ENCODE measurements around the gene PECR.

The PECR gene

DNA sequence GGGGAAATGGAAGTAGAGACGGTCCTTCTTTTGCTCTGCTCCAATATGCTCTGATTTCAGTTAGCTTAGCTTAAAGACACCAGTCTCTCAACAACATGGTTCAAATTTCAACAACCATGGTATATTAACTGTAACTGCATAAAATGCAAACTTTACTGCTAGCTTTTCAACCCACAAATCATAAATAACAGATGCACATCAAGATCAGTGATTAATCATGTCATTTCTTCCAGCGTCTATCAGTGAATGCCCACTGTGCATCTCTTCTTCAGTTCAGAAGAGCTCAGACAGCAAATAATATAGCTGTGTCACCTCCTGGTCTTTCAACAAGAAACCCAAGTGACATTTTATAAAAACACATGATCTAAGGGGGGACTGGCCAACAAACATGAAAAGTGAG is 12.6 kb downstream of the PECR start:
- DNase-seq: no peak

DNA sequence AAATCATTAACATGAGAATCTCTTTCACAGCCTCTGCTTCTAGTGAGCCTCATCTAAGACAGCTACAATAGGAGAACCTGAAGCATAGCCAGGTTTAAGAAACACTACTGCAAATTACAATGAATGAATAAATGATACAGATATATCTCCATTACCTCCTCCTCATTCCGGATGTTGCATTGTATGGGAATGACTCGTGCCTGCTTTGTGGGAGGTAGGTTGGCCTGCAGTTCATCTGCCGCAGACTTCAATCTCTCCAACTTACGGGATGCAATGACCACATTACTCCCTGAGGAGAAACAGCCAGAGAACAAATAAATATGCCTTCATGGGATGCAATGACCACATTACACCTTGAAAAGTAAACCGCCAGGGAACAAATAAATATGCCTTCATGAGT is 15.4 kb downstream of the PECR start:
- no peak for DNase-seq

GRCh38 chr2:216064665-216065064 is 16.9 kb downstream of the PECR start:
- no peak for DNase-seq

GRCh38 chr2:216064014-216064630 is 17.5 kb downstream of the PECR start:
- DNase-seq: no peak

GRCh38 chr2:216059233-216059834 is 22.3 kb downstream of the PECR start:
- DNase-seq: no peak

DNA sequence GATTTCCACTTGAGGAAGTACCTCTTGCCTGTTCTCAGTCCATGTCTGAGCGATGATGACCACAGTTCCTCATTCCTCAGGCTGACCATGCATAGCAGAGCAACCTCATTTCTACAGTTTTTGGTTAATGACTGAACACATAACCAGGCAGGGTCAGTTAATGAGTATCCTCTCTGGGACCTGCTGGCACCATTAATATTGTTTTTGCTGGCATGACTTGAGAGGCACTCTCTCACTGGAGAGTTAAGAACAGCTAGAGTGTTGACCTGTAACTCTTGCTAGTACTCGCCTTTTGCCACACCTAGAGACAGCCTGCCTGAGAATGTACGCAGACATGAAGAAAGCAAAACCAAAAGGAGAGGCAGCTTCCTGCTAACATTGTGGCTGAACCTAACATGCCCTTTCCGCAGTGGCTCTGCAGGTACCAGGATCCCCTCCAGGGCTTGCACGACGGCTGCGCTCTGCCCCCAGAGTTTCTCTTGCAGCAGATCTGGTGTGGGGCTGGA is 23.9 kb downstream of the PECR start:
- peak; percentile 57 for DNase-seq

- DNase-seq: no peak
Measured at GRCh38 chr2:216056739-216057138, 24.9 kb downstream of the PECR start.

- DNase-seq: no peak
Measured at GRCh38 chr2:216055680-216056079, 25.9 kb downstream of the PECR start.

- no peak for DNase-seq
Measured at GRCh38 chr2:216052420-216052819, 29.2 kb downstream of the PECR start.

DNA sequence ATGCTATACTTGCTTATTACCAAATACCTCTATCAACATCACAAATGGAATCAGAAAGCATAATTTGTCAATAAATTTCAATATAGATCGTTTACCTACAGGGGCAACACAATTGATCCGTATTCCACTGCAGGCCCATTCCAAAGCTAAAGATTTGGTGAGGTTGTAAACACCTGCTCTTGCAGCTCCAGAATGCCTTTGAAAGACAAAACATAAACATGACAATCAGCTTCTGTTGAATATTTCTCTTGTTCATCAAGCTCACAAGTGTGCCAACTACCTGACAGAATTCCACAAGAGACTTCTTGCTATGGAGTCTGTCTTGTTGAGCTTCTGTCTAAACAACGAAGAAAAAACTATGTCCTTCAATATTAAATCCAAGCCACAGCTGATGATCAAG is 30.3 kb downstream of the PECR start:
- no peak for DNase-seq

- DNase-seq: no peak
Measured at GRCh38 chr2:216049452-216049851, 32.2 kb downstream of the PECR start.

GRCh38 chr2:216047397-216047796 is 34.2 kb downstream of the PECR start:
- no peak for DNase-seq

GRCh38 chr2:216044883-216045486 is 36.6 kb downstream of the PECR start:
- DNase-seq: no peak

- no peak for DNase-seq
Measured at GRCh38 chr2:216043949-216044348, 37.7 kb downstream of the PECR start.

DNA sequence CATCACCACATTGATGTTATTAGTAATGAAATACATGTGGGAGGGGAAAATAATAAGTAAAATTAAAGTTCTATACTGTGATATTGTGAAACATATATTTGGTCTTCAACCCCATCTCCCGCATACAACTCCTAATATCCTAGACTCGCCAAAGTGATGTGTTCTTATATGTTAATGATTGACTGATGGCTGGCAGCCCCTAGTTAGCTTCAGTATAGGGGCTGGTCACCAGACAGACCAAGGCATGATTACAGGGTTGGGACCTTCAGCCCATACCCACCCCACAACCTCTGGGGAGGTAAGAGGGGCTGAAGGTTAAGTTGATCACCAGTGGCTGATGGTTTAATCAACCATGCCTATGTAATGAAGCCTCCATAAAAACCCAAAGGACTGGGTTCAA is 40.2 kb downstream of the PECR start:
- DNase-seq: no peak

- DNase-seq: no peak
Measured at GRCh38 chr2:216039918-216040317, 41.7 kb downstream of the PECR start.

GRCh38 chr2:216034065-216034464 is 47.5 kb downstream of the PECR start:
- peak; percentile 60 for DNase-seq

DNA sequence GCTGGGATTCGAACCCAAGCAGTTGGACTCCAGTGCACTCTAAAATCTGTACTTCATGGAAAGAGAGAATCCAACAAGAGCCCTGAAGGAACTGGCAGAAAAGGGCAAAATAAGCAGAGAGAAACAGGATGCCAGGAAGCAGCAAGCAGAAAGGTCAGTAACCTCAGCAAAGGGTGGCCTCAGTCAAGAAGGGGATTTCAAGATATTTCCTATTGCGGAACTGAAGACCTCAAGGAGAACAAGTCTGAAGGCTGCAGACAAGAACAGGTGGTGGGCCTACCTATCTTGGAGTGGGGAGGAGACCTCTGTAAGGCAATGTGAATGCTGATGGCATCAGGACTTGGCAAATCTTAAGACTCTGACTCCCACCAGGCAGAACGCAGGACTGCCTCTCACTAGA is 48.2 kb downstream of the PECR start:
- no peak for DNase-seq

- no peak for DNase-seq
Measured at GRCh38 chr2:216031960-216032689, 49.5 kb downstream of the PECR start.

GRCh38 chr2:216030216-216030615 is 51.4 kb downstream of the PECR start:
- no peak for DNase-seq

DNA sequence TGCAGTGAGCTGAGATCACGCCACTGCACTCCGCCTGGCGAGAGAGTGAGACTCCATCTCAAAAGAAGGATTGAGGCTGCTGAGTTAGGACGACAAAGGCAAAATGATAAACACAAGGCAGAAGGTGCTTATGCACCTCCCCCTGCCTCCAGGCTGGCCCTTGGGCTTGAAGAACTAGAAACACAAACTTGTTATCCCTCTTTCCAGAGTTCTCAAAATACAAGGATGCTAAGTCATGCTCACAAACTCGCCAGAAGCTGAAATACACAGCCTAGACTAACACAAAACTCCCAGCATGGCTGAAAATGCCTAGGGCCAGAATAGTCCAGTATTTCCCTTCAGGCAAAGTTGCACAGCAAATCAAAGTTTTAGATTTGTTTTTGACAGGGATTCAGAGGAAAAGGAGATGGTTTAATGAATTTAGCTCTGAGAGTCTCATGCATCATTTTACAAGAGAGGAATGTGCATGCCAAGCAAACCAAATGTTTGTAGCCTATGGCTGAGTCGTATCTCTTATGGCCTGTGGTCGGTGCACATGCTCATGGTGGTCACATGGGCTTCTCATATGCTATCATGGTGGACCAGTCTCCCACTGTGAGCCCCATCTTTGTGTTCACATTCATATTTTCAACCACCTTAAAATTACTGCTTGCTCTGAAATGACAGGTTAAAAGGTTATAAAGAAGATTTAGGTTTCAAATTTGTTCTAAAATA is 52.0 kb downstream of the PECR start:
- no peak for DNase-seq

GRCh38 chr2:216024779-216025336 is 56.8 kb downstream of the PECR start:
- no peak for DNase-seq

Data from CD4-positive, alpha-beta T cell treated with Interferon gamma for 1 hour (primary cell).